Thoracic aorta (tissue), 2 donors: ENCODE measurements around the gene JMJD7. TPM values are rescaled to one million over a fixed set of nuclear protein-coding genes. Genes with fewer than 3 reads are reported as not detected.

Experiments used
- ATAC-seq: fragments of 150-250 bp; one replicate; pipeline ENCODE4 v1.8.0; 2017; ENCODE audit warnings: low read depth; ENCODE audit not compliant: insufficient number of reproducible peaks, low FRiP score
- DNase-seq: peaks from one replicate; pipeline ENCODE4 v3.0.0-alpha.2; 2020; ENCODE audit warnings: low spot score
- H3K27ac ChIP-seq, 2 donors: fragments of 200-600 bp; sonication (generic); 1 replicate in 1 of 2; 2 replicates in 1 of 2; pipeline ENCODE4 v1.5.1; 2016; ENCODE audit warnings: mild to moderate bottlenecking in 2 of 2, moderate library complexity in 2 of 2
- H3K27me3 ChIP-seq: fragments of 200-600 bp; sonication (generic); replicated peaks from 2 replicates; pipeline ENCODE4 v1.6.0; 2016; ENCODE audit warnings: mild to moderate bottlenecking; ENCODE audit not compliant: insufficient read depth
- H3K36me3 ChIP-seq: fragments of 200-600 bp; sonication (generic); one replicate; pipeline ENCODE4 v1.5.1; 2016
- H3K4me1 ChIP-seq, 2 donors: fragments of 200-600 bp; sonication (generic); 1 replicate in 1 of 2; 2 replicates in 1 of 2; pipeline versions ENCODE4 v1.5.1 to v1.6.0; 2016; ENCODE audit warnings: low read depth in 2 of 2, mild to moderate bottlenecking in 1 of 2; ENCODE audit not compliant: control insufficient read depth in 1 of 2
- H3K4me3 ChIP-seq: fragments of 200-600 bp; sonication (generic); 2 replicates; pipeline ENCODE4 v1.5.1; 2016; ENCODE audit warnings: mild to moderate bottlenecking
- H3K9me3 ChIP-seq: fragments of 200-600 bp; sonication (generic); 2 replicates; pipeline ENCODE4 v1.5.1; 2016
- total RNA-seq, 2 donors: library from RNA; depleted of rRNA; stranded (reverse); fragments of >200 nt; gene quantifications; one replicate each; pipeline versions ENCODE4 v1.1.0 to v1.2.3, GENCODE V29; 2016
- TF ChIP-seq, protein P1 (sequence below): fragments of 200-600 bp; sonication (generic); IDR thresholded peaks from one replicate; pipeline ENCODE4 v1.5.1; 2019; ENCODE audit warnings: antibody characterized with exemption

Gene JMJD7
- total RNA-seq, 2 donors from 2014 or later: 1.1 to 11.3 TPM

DNA sequence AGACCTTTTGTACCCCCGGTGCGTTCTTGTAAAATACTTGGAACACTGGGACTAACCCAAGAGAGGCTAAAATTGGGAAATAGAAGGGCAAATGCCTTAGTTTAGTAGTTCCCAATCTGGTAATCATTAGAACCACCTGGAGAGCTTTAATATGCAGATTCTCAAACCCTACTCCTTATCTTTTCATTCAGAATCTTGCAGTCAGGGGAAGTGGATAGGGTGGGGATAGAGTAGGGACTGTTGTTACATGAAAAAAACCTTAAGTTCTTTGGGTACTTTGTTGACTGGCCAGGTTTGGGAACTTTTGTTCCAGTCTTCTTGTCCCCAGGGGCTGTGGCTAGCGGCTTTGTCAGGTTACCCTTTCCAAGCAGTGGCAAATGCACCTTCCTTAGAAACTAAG lies 37.7 kb upstream of the JMJD7 start:
- Histone ChIP-seq H3K36me3 (no peaks in the 10 kb centered on the region), H3K27me3 (no peaks in the 10 kb centered on the region), H3K27ac (peak overlapping the region; percentile 35 to 61), H3K9me3 (no peaks in the 10 kb centered on the region), H3K4me1 (peaks cover 25 to 40% of the 10 kb centered on the region in 2 donors), H3K4me3 (no peak overlapping the region)
- ATAC-seq: no peak
- no peak for DNase-seq
- TF ChIP-seq, protein P1, sequence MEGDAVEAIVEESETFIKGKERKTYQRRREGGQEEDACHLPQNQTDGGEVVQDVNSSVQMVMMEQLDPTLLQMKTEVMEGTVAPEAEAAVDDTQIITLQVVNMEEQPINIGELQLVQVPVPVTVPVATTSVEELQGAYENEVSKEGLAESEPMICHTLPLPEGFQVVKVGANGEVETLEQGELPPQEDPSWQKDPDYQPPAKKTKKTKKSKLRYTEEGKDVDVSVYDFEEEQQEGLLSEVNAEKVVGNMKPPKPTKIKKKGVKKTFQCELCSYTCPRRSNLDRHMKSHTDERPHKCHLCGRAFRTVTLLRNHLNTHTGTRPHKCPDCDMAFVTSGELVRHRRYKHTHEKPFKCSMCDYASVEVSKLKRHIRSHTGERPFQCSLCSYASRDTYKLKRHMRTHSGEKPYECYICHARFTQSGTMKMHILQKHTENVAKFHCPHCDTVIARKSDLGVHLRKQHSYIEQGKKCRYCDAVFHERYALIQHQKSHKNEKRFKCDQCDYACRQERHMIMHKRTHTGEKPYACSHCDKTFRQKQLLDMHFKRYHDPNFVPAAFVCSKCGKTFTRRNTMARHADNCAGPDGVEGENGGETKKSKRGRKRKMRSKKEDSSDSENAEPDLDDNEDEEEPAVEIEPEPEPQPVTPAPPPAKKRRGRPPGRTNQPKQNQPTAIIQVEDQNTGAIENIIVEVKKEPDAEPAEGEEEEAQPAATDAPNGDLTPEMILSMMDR: no peak

DNA sequence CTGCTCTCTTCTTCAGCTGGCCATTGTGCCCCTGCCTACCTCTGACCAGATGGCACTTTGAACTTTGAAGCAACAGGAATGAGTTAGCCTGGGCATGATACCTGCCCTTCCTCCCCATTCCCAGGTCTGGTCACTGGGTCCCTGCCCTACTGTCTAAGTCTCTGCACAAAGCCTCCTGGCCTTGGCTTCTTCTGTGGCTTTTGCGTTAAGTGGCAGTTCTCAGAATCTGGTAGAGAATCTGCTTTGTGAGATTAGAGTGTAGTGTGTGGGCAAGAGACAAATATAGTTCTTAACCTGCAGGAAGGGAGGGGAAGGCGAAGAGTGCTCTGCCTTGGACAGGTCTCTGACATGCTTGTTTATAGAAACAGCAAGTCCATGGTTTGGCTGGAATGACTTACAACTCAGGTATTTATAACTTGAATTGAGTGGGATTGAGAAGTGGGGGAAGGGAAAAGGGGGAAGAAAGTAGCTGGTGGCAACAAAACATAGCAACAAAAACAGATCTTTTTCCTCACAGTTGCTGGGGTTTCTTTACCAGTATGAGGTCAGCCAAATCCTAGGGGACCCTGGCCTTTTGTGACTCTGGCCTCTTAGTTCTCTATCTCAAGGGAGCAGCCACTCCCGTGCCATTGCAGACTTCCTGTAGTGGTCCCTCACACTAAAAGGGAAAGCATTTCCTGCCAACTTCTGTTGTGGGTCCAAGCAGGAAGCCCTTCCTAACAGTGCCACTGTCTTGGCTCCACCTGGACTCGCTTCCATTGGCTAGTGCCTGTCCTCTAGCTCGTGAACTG lies 36.9 kb upstream of the JMJD7 start:
- Histone ChIP-seq H3K27me3 (no peaks in the 10 kb centered on the region), H3K4me1 (peaks cover 29 to 45% of the 10 kb centered on the region in 2 donors), H3K9me3 (no peaks in the 10 kb centered on the region), H3K4me3 (no peak overlapping the region), H3K27ac (peak overlapping the region; percentile 35 to 61), H3K36me3 (no peaks in the 10 kb centered on the region)
- DNase-seq (no peak), ATAC-seq (peak; percentile 71)
- TF ChIP-seq, protein P1: no peak

DNA sequence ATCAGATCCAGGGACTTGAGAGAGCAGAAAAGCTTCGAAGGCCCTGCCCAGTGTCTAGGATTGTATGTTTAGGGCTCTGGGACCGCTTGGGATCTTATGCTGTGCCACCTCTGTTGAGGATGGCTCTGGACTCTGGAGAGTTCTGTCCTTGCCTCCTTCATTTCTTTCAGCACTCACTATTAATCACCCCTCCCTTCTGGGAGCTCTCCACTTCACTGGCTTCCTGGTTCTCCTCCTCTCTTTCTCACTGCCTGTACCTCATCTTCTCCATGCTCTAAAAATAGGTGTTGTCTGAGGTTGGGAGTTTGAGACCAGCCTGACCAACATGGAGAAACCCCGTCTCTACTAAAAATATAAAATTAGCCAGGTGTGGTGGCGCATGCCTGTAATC lies 36.4 kb upstream of the JMJD7 start:
- Histone ChIP-seq H3K4me1 (peaks cover 33 to 51% of the 10 kb centered on the region in 2 donors), H3K9me3 (no peaks in the 10 kb centered on the region), H3K36me3 (no peaks in the 10 kb centered on the region), H3K4me3 (no peak overlapping the region), H3K27me3 (no peaks in the 10 kb centered on the region), H3K27ac (peak overlapping the region; percentile 35 to 61)
- ATAC-seq: no peak
- DNase-seq: no peak
- TF ChIP-seq, protein P1: no peak

DNA sequence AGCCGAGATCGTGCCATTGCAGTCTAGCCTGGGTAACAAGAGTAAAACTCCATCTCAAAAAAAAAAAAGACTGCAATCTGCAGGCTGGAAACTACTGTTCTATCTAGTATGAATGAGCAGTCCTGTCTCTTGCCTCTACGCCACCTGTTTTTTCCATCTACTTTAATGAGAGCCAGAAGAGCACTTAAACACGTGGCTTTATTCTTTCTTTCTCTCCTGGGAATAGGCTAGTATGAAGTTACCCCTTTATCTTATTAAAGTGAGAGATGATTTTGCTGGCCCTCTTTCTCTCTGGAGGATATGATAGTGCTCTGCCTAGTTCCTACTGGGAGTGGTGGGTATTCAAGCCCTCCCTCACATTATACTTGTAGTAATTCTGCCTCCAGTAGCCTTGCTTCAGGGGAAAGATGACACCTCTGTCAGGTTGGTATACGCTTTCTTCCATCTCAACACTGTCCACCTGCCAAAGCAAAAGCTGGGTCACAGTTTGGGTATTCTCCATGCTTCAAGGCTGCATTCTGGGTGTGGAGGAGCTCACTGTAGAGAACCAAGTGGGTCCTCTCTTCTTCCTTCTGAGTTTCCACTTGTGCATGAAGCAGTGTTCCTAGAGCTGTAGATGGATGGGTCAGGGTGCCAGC lies 35.8 kb upstream of the JMJD7 start:
- no peaks in the 10 kb centered on the region for H3K9me3 ChIP-seq
- ATAC-seq (no peak), DNase-seq (no peak)
- peaks cover 39 to 57% of the 10 kb centered on the region in 2 donors for H3K4me1 ChIP-seq
- TF ChIP-seq, protein P1: no peak
- H3K27ac ChIP-seq: peak overlapping the region in 1 of 2 donors; percentile 61
- no peaks in the 10 kb centered on the region for H3K36me3 ChIP-seq
- H3K27me3 ChIP-seq: no peaks in the 10 kb centered on the region
- no peak overlapping the region for H3K4me3 ChIP-seq

DNA sequence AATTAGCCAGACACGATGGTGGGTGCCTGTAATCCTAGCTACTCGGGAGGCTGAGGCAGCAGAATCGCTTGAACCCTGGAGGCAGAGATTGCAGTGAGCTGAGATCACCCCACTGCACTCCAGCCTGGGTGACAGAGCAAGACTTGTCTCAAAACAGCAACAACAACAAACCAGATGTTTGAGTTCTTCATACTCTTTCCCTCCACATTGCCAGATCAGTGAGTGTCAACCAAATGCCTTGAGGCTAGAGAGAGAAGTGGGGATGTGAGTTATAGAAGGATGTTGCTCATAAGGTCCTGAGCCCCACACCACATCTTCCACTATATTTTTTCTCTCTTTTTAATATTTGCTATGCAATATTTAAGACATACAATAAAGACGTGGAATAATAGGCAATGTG lies 33.8 kb upstream of the JMJD7 start:
- DNase-seq: no peak
- Histone ChIP-seq H3K4me1 (peaks cover 34 to 51% of the 10 kb centered on the region in 2 donors), H3K27me3 (no peaks in the 10 kb centered on the region), H3K9me3 (no peaks in the 10 kb centered on the region), H3K36me3 (no peaks in the 10 kb centered on the region), H3K4me3 (no peak overlapping the region), H3K27ac (no peak overlapping the region)
- TF ChIP-seq, protein P1: no peak
- ATAC-seq: no peak
